GM19397 (cell line): ENCODE results near the gene DGKI.
A peak's percentile ranks its signal among the peaks of the same experiment; 100 is the strongest.
"Not testable (repeated sequence)": the region's sequence is repeated elsewhere in the genome, so short reads cannot be mapped to it uniquely, and the experiment has no call there.

Experiments used
- ATAC-seq: cut with Tn5 transposase; IDR thresholded peaks from one replicate; pipeline ENCODE4 v1.9.1; 2021; ENCODE audit warnings: mild to moderate bottlenecking, moderate library complexity; ENCODE audit not compliant: unreplicated experiment

DGKI gene

DNA sequence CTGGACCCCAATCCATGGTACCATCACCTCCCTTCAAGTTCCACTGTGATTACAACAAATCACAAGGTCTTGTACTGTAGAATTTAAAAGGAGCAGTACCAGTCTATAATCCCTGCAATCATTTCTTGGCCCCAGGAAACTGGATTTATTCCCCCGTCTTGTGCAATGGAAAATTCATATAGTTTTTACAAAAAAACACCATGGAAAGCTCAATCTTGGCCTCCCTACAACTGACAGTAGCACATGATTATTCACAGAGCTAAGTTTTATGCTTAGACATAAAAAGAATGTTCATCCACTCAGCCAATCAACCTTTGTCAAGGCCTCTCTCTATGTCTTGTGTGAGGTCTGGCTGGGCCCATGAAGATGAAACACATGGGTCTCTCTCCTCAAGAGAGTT lies 10.2 kb downstream of the DGKI start:
- no peak for ATAC-seq

DNA sequence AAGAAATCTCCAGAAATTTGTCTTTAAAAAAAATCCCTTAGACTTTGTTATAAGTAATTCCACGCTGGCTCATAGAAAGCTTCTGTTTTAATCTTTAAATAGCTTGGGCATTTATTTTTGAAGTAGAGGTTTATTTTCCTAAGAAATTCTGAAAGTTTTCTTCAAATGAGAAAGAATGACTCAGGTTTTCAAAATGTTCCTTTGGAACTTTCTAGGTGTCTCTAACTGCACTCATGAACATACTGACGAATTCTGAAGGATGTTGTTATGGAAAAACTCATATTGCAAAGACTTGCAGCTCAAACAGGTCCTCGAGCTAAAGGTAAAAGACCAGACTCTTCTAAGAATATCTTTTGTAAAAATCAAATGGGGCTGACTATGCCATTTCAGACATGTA lies 10.7 kb downstream of the DGKI start:
- ATAC-seq: no peak

DNA sequence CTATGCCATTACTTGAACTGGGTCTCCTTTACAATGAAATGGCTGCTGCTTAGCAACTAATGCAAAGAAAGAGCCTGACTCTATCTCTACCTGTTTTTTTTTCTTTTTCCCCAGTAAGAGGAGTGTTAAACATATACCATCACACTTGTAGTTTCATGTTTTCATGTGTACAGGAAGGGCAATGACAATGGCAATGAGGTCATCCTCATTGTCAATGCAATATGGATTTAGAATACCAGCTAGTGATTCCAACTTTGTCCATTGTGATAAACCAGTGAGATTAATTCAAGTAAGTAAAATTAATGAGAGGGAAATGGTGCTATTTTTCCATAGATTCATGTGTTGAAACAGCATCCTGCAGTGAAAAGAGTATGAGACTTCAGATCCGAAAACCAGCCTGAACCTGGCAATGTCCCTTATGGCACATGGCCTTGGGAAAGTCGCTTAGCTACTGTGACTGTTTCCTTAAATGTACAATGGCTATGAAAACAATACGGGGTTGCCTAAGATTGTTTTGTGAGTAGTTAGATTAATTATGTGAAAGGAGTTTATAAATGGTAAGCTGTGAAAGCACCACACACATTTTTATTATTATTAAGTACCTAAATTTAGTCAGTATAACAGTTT lies 11.2 kb downstream of the DGKI start:
- no peak for ATAC-seq

DNA sequence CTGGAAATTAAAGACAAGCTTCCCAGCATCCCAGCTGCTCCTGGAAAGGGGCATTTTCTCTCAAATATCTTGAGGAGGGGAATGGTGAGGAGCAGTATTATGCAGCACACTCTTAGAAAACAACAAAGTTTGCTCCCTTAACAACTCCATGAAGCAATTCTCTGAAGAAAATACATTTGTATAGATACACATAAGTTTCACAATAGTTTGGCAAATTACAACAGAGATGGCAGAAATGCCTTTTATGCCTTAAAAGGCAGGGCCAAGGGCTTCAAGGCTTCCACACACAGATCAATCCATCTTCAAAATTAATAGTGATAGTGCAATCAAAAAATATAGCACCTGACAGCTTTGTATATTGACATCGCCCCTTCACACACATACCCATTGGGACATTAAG lies 12.2 kb downstream of the DGKI start:
- no peak for ATAC-seq

DNA sequence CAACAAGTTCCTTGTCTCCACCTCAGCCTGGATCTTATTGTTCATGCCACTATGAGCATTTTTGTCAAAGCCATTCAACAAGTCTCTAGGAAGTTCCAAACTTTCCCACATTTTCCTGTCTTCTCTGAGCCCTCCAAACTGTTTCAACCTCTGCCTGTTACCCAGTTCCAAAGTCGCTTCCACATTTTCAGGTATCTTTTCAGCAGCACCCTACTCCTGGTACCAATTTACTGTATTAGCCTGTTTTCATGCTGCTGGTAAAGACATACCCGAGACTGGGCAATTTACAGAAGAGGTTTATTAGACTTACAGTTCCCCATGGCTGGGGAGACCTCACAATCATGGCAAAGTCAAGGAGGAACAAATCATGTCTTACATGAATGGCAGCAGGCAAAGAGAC lies 13.8 kb downstream of the DGKI start:
- not testable (repeated sequence) for ATAC-seq

DNA sequence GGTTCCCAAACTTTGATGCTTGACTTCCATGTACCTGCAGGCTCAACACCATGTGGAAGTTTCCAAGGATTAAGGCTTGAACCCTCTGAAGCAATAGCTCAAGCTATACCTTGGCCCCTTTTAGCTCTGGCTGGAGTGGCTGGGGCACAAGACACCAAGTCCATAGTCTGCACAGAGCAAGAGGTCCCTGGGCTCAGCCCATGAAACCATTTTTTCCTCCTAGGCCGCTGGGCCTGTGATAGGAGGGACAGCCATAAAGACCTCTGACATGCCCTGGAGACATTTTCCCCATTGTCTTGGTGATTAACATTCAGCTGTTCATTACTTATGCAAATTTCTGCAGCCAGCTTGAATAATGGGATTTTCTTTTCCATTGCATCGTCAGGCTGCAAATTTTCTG lies 14.4 kb downstream of the DGKI start:
- no peak for ATAC-seq

DNA sequence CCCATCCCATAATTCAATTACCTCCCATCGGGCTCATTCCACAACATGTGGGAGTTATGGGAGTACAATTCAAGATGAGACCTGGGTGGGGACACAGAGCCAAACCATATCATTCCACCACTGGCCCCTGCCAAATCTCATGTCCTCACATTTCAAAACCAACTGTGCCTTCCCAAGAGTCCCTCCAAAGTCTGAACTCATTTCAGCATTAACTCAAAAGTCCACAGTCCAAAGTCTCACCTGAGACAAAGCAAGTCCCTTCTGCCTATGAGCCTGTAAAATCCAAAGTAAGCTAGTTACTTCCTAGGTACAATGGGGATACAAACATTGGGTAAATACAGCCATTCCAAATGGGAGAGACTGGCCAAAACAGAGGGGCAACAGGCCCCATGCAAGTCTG lies 15.2 kb downstream of the DGKI start:
- ATAC-seq: not testable (repeated sequence)

DNA sequence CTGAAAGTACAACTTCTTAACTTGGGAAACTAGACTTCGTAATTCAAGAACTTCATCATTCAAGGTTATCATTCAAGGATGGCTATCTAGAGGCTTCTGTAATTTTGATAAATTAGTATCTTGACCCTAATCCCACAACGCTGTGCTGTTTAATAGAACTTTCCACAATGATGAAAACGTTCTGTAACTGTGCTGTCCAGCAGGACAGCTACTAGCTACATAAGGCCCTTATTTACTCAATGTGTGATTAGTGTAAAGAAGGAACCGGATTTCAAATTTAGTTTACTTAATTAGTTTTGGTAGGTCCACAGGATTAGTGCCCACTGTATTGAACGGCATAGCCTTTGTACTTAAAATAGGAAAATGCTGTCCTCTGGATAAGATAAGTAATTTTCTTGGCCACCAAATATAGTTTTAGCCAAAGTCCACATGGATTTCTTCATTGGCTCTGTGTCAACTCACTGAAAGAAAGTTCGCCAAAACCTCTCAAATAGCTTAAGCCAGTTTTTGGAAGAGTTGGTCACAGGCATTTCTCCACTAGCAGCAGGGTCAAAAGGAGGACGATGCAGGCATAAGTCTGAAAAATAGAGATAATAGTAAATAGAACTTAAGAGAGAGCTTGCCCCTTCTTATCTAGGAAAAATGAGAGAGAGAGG lies 17.3 kb downstream of the DGKI start:
- no peak for ATAC-seq

DNA sequence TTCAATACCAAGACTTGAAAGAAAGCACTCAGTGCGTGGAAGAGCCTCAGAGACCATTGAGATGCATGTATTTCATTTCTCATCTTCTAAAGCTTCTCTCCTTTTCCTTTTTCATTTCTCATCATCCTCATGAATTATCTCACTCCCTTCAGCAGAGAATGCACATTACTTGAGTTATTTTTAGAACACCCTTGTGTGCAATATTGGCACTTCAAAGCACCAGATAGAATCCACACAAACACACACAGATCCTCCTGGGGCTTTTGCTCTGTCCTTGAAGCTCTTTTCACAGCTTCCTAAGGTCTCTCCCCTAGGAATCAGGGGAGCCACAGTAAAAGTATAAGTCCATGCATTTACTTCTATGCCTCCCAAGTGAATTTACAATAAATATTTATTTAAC lies 18.3 kb downstream of the DGKI start:
- no peak for ATAC-seq

DNA sequence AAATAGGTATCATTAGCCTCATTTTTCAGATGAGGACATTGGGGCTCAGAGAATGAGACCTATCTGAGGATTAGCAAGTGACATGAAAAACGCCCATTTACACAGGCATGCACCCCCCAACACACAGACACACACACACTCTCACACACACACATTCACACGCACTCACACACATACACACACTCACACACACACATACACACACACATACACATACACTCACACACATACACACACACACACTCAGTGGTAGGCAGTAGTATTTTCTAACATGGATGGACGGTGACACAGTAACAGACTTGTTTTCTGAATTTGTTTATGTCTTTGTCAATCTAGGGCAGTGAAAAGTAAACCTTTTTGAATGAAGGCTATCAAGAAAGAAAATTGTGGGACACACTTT lies 21.3 kb downstream of the DGKI start:
- no peak for ATAC-seq

DNA sequence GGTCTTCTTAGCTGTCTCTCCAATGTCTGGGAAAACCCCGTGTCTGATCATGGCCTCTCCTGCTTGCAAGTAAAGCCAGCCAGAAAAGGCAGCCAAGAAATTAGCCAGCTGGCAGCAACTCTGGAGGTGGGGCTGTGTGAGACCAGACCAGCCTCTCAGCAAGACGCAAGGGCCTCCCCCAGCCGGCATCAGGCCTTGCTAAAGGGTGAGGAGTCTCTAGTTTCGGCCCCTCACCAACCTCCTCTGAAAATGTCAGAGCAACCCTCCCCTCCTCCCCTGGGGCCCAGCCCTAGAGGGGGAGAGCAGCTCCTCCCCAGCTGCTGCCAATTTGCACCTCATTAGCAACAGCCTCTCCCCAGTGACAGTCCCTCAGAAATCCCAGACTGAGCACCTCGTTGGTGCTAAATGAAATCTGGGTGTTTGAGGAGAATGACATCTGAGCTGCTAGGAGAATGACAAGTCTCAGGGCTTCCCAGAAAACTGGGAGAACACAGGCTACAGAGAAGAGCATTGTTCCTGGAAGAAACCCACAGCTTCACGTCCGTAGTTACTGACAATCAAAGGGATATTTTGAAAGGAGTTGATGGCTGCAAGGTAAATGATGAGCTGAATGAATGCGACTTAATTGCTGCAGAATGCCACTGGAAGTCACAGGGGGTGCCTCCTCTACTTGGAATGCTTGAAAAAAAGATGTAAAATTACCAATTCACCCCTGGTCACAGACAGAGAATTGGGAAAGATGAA lies 25.9 kb downstream of the DGKI start:
- ATAC-seq: peak; percentile 73

DNA sequence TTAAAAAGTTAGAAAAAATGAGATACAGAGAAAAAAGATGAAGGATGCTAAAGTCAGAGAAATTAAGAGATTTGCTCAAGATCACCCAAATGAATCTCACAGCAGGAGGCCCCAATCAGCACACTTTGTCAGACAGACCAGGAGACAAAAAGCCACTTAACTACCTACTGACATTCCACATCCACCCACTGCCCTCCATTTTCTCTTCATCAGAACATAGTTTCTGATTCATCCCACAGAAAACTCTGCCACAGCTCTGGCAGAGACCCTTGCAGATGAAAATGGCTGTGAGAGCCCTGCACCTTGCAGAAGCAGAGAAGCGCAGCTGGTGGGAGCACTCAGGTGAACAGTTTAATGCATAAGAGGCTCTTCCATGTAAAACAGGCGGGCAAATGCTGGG lies 26.6 kb downstream of the DGKI start:
- no peak for ATAC-seq

DNA sequence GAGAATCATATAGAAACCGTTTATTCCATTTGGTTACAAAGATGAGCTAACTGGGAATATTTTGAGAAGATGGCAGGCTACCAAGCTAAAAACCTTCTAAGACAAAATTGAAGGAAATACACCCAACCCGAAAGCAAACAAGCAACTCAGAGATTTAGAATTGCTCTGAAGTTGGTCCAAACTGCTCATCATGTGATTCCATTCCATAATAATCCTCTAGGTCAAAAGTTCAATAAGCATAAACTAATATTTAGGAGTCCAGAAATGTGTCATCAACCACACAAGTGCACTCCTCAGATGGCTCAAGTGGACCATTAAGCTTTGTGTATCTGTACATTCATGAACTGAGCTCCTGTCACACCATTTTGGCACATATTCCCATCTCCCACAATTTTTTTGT lies 28.7 kb downstream of the DGKI start:
- ATAC-seq: no peak

DNA sequence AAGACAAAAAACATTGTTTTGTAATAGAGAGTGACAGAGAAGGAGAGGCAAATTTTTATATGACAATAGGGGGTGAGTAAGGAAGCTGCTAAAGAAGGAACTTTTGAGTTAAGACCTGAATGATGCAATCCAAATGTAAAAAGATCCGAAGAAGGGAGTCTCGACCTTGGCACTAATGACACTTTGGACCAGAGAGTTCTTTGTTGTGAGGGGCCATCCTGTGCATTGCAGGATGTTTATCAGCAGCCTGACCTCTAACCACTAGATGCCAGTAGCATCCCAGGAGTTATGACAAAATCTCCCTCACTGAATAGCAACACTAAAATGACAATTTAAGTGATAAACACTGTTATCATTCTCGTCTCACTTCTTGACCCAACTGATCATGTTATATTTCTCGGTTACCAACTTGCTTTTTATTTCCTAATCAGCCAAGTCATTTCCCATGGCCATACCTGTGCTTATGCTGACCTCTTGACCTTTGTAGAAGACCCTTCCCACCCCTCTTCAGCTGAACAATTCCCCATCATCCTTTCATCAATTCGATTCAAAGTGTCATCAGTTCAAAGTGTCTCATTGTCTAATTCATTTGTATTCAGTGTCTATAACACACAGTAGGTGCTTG lies 30.0 kb downstream of the DGKI start:
- no peak for ATAC-seq

DNA sequence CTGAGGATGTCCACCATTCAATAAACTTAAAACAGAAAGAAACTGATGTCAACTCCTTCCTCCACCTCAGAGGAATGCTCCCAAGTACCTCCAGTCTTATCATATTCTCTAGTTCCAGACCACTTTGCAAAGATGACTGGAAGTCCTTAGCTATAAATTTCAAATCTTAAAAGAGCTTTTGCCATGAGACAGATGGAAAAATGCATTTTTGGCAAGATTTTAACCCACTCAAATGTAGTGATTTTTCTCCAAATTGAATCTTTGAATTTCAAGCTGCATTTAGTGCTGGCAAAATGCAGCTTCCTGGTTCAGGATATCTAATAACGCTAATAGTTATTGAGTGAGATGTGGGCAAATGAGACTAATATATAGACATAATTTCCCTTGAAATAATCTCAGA lies 33.2 kb downstream of the DGKI start:
- no peak for ATAC-seq

DNA sequence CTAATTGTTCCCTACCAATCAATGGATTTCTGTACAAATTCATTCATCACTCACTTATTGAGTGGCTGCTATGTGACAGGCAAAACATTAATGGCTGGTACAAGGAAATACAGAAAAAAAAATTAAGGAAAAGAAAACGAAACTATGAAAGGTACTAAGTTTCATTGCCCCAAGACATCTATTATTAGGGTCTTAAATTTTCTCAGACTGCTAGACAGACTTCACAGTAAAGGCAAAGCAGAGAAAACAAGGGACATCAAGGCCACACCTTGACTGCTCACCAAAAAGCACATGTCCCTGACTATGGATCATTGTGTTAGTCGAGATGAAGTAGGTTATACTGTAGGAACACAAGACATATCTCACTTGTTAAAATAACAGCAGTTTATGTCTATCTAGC lies 36.5 kb downstream of the DGKI start:
- no peak for ATAC-seq

DNA sequence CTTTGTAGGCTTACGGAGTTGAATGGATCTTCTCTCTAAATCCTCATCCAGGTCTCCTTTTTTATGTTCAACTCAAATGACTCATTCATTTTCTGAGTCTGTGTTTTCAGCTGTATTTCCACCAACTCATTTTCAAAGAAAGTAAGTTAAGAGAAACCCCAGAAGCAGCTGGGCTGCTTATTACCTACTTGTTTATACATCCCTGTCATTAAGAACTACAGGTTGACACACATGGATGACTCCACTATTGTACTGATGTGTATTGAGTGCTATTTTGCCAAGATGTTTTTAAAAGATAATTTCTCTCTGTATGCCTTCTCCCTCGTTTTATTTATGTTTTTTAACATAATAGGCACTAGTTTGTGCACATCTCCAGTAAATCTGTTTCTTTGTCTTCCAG lies 41.9 kb downstream of the DGKI start:
- no peak for ATAC-seq

DNA sequence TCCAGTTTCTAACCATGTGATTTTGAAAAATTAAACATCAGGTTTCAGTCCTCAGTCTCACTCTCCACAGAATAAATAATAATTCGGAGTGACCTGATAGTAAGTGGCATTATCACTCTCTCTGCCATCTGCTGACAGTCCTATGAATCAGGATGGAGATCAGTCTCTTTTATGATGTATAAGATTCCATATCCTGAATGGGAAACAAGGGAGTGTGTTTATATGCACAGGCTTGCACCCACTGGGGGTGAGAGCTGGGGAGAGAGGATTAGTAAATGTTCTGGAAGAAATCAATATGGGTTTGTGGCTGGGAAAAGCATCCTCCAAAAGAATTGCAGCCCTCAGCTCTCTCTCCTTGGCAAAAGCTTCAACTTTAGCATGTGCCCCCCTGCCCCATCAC lies 45.3 kb downstream of the DGKI start:
- ATAC-seq: no peak

DNA sequence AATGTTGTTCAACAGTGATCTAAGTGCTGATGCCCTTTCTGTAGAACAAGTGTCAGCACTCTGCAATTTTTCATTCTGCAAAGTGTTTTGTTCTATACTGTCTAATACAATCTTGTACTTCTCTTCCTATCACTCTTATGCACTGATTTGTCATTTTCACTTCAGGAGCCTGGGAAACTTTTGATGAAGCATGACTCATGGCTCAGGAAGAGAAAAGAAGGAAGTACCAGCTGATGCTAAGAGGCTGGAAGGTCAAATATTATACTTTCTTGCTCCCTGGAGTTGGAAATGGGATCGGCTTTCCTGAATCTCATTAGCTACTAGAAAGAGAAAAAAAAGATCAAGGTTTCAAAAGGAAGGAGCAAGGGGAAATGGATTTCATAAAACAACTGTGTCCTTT lies 45.8 kb downstream of the DGKI start:
- ATAC-seq: no peak

DNA sequence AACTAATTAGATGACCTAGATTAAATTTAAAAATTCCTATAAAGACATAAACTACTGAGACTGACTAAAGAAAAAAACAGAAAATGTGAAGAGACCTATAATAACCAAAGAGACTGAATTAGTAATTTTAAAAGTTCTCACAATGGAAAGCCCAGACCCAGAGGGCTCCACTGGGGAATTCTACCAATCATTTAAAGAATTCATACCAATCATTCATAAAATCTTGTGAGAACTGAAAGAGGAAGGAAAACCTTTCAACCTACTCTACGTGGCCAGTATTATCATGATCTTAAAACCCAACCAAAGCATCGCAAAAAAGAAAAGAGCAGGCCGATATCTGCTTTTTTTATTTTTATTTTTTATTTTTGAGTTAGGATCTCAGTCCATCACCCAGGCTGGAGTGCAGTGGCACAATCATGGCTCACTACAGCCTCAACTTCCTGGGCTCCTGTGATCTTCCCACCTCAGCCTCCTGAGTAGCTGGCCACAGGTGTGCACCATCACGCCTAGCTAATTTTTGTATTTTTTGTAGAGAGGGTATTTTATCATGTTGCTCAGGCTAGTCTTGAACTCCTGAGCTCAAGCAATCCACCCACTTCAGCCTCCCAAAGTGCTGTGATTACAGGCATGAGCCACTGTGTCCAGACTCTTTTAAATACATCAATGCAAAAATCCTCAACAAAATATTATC lies 48.6 kb downstream of the DGKI start:
- ATAC-seq: peak; percentile 87

DNA sequence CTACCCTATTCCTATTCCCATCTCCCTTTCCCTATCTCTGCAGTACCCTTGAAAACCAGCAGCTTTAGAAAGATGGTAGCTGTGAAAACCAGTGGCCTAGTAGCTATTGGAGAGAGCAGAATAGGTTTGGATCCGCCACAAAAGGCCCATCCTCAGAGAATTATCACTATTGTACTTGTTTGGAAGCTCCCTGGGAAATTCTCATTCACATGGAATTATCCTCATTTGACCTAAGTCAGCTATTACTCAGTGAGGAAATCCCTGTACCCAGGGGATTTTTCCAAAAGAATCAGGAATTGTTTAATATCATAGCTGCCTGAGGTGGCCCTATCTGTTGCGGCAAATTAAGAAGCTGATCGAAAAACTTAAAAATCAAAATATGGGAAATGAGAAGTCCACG lies 51.6 kb downstream of the DGKI start:
- no peak for ATAC-seq
